ENCODE measurements around the gene CNIH3. TPM values are rescaled to one million over a fixed set of nuclear protein-coding genes. Genes with fewer than 3 reads are reported as not detected.

Gene CNIH3
- total RNA-seq, 4 donors from 2014 or later: 6.2 to 6.3 TPM; not detected in 2

- intact Hi-C loops (cut with DNase I; ENCODE audit: low total_unique reads): no loop called here
- Histone ChIP-seq H3K27me3 (no peaks in the 10 kb centered on the region), H3K4me3 (no peak overlapping the region), H3K4me1 (no peaks in the 10 kb centered on the region), H3K27ac (no peak overlapping the region), H3K9me3 (no peaks in the 10 kb centered on the region), H3K36me3 (no peaks in the 10 kb centered on the region)
- TF ChIP-seq CTCF (IDR thresholded peaks at IDR 0.05): no peak
- no peak for DNase-seq
These were observed 81.0 kb downstream of the CNIH3 start for GRCh38 chr1:224696891-224697765.

GRCh38 chr1:224698015-224698451 lies 81.9 kb downstream of the CNIH3 start:
- Histone ChIP-seq H3K4me1 (no peaks in the 10 kb centered on the region), H3K4me3 (no peak overlapping the region), H3K27me3 (no peaks in the 10 kb centered on the region), H3K36me3 (no peaks in the 10 kb centered on the region), H3K9me3 (no peaks in the 10 kb centered on the region), H3K27ac (no peak overlapping the region)
- TF ChIP-seq POLR2A (IDR thresholded peaks at IDR 0.05) (no peak), CTCF (IDR thresholded peaks at IDR 0.05) (no peak)
- DNase-seq: no peak
- intact Hi-C loops (cut with DNase I; ENCODE audit: low total_unique reads): no loop called here

GRCh38 chr1:224700918-224701531 lies 84.9 kb downstream of the CNIH3 start:
- TF ChIP-seq POLR2A (IDR thresholded peaks at IDR 0.05) (no peak), CTCF (IDR thresholded peaks at IDR 0.05) (no peak)
- no peak overlapping the region for H3K4me3 ChIP-seq
- H3K36me3 ChIP-seq: no peaks in the 10 kb centered on the region
- H3K27me3 ChIP-seq: no peaks in the 10 kb centered on the region
- H3K9me3 ChIP-seq: no peaks in the 10 kb centered on the region
- H3K27ac ChIP-seq: no peak overlapping the region
- H3K4me1 ChIP-seq: no peaks in the 10 kb centered on the region
- no peak for DNase-seq
- intact Hi-C loops (cut with DNase I; ENCODE audit: low total_unique reads): no loop called here

GRCh38 chr1:224703702-224704101 lies 87.6 kb downstream of the CNIH3 start:
- Histone ChIP-seq H3K4me1 (no peaks in the 10 kb centered on the region), H3K27me3 (no peaks in the 10 kb centered on the region), H3K27ac (no peak overlapping the region), H3K4me3 (no peak overlapping the region), H3K9me3 (no peaks in the 10 kb centered on the region), H3K36me3 (no peaks in the 10 kb centered on the region)
- intact Hi-C loops (cut with DNase I; ENCODE audit: low total_unique reads): no loop called here
- TF ChIP-seq CTCF (IDR thresholded peaks at IDR 0.05) (no peak), POLR2A (IDR thresholded peaks at IDR 0.05) (no peak)
- DNase-seq: no peak

- intact Hi-C loops (cut with DNase I; ENCODE audit: low total_unique reads): no loop called here
These were observed 88.1 kb downstream of the CNIH3 start for GRCh38 chr1:224704107-224704735.

More at GRCh38 chr1:224704107-224704735, 88.1 kb downstream of the CNIH3 start:
- H3K27me3 ChIP-seq: no peaks in the 10 kb centered on the region
- no peak overlapping the region for H3K4me3 ChIP-seq
- no peaks in the 10 kb centered on the region for H3K9me3 ChIP-seq
- H3K4me1 ChIP-seq: no peaks in the 10 kb centered on the region
- TF ChIP-seq CTCF (IDR thresholded peaks at IDR 0.05) (no peak), POLR2A (IDR thresholded peaks at IDR 0.05) (no peak)
- no peak for DNase-seq
- no peaks in the 10 kb centered on the region for H3K36me3 ChIP-seq
- no peak overlapping the region for H3K27ac ChIP-seq

Measured in uterus (tissue), 4 donors.